H1 (cell line): ENCODE results near the gene WDFY3. TPM values are rescaled to one million over a fixed set of nuclear protein-coding genes. Genes with fewer than 3 reads are reported as not detected.

ENCODE experiments used
- CTCF ChIA-PET: fragments of 300-600 bp; sonication (Branson Sonifier 250); formaldehyde crosslinking; loops from one replicate; lab custom pipeline; 2021; ENCODE audit not compliant: partially characterized antibody; lab: Charles Lee
- POLR2A ChIA-PET: fragments of 300-600 bp; sonication (Branson Sonifier 250); formaldehyde crosslinking; loops from one replicate; lab custom pipeline; 2021; ENCODE audit warnings: inconsistent platforms; ENCODE audit not compliant: partially characterized antibody; lab: Charles Lee
- DNase-seq, 2 experiments: peaks; one replicate each; pipeline versions ENCODE4 v3.0.0 to v3.0.0-alpha.2; 2010 to 2022; ENCODE audit warnings: low spot score in 2 of 2, low read depth in 1 of 2, mixed read lengths in 1 of 2
- FAIRE-seq: peaks from 2 replicates; lab custom pipeline; 2011; peaks lifted over from hg19 to GRCh38; lab: Jason Lieb, UNC
- H2AFZ ChIP-seq: 2 replicates; pipeline ENCODE4 v1.8.1; 2012; ENCODE audit warnings: low read length, inconsistent platforms
- H2AK5ac ChIP-seq: 2 replicates; pipeline ENCODE4 v1.6.1; 2013; ENCODE audit warnings: low read depth, low read length
- H2BK120ac ChIP-seq: replicated peaks from 2 replicates; pipeline ENCODE3; 2013; ENCODE audit warnings: low read depth, low read length, inconsistent platforms
- H2BK12ac ChIP-seq: 2 replicates; pipeline ENCODE4 v1.6.1; 2013; ENCODE audit warnings: low read depth, low read length
- H2BK15ac ChIP-seq: 2 replicates; pipeline ENCODE4 v1.6.1; 2013; ENCODE audit warnings: low read length
- H2BK20ac ChIP-seq: 2 replicates; pipeline ENCODE4 v1.6.1; 2013; ENCODE audit warnings: low read length
- H2BK5ac ChIP-seq: 2 replicates; pipeline ENCODE4 v1.6.1; 2013; ENCODE audit warnings: low read depth, low read length
- H3K14ac ChIP-seq: 2 replicates; pipeline ENCODE4 v1.6.1; 2013; ENCODE audit warnings: inconsistent platforms; ENCODE audit not compliant: insufficient read length
- H3K18ac ChIP-seq: 2 replicates; pipeline ENCODE4 v1.6.1; 2013; ENCODE audit warnings: low read length; ENCODE audit errors: extremely low read depth
- H3K23ac ChIP-seq: 2 replicates; pipeline ENCODE4 v1.6.1; 2013; ENCODE audit warnings: inconsistent platforms; ENCODE audit not compliant: insufficient read length
- H3K23me2 ChIP-seq: 2 replicates; pipeline ENCODE4 v1.6.1; 2013; ENCODE audit warnings: low read depth, low read length
- H3K27ac ChIP-seq: 2 replicates; pipeline ENCODE4 v1.6.1; 2011; ENCODE audit warnings: low read depth, low read length, inconsistent platforms
- H3K27me3 ChIP-seq, 4 experiments: replicated peaks in 1 of 4; 1 replicate in 1 of 4; 2 replicates in 3 of 4; pipeline versions ENCODE4 v1.6.1 to v1.8.1; 2011 to 2013; ENCODE audit warnings: low read length in 3 of 4, mild to moderate bottlenecking in 3 of 4, inconsistent platforms in 2 of 4, mixed read lengths in 2 of 4, moderate library complexity in 1 of 4; ENCODE audit not compliant: control insufficient read depth in 3 of 4, insufficient read depth in 3 of 4; ENCODE audit errors: extremely low read depth in 1 of 4
- H3K36me3 ChIP-seq, 4 experiments: 2 replicates each; pipeline versions ENCODE4 v1.6.1 to v1.8.1; 2011 to 2013; ENCODE audit warnings: mild to moderate bottlenecking in 4 of 4, low read length in 3 of 4, moderate library complexity in 2 of 4, control low read depth in 1 of 4, inconsistent platforms in 1 of 4; ENCODE audit not compliant: insufficient read depth in 4 of 4, control insufficient read depth in 2 of 4
- H3K4ac ChIP-seq: replicated peaks from 2 replicates; pipeline ENCODE3; 2013; ENCODE audit warnings: low read length, low read depth, mixed read lengths, inconsistent platforms; ENCODE audit not compliant: insufficient read length
- H3K4me1 ChIP-seq, 4 experiments: replicated peaks in 1 of 4; 1 replicate in 1 of 4; 2 replicates in 3 of 4; pipeline versions ENCODE4 v1.6.1 to v1.8.1; 2011 to 2013; ENCODE audit warnings: low read length in 3 of 4, inconsistent platforms in 2 of 4, mixed read lengths in 1 of 4; ENCODE audit not compliant: insufficient read depth in 4 of 4, control insufficient read depth in 3 of 4
- H3K4me2 ChIP-seq, 2 experiments: 2 replicates each; pipeline versions ENCODE4 v1.6.1 to v1.8.1; 2011 to 2013; ENCODE audit warnings: low read depth in 2 of 2, low read length in 2 of 2, control low read depth in 1 of 2, inconsistent platforms in 1 of 2, mild to moderate bottlenecking in 1 of 2; ENCODE audit not compliant: insufficient read depth in 1 of 2
- H3K4me3 ChIP-seq, 4 experiments: fragments of 200-600, 300-600 bp in 1 of 4; sonication (generic), shearing (Covaris generic), sonication (Bioruptor Twin) in 1 of 4; 2 replicates each; pipeline versions ENCODE4 v1.5.1 to v1.8.1; 2011 to 2016; ENCODE audit warnings: low read length in 4 of 4, low read depth in 3 of 4, control low read depth in 2 of 4, inconsistent platforms in 2 of 4, mild to moderate bottlenecking in 2 of 4, mixed read lengths in 1 of 4, moderate library complexity in 1 of 4; ENCODE audit not compliant: insufficient read depth in 2 of 4; ENCODE audit errors: extremely low read depth in 1 of 4
- H3K56ac ChIP-seq: replicated peaks from 2 replicates; pipeline ENCODE3; 2013; ENCODE audit warnings: low read depth, mild to moderate bottlenecking, mixed read lengths, low read length, inconsistent platforms; ENCODE audit not compliant: insufficient read length
- H3K79me1 ChIP-seq: 2 replicates; pipeline ENCODE4 v1.6.1; 2013; ENCODE audit warnings: low read depth, low read length, control low read depth
- H3K79me2 ChIP-seq, 2 experiments: 2 replicates each; pipeline versions ENCODE4 v1.6.1 to v1.8.1; 2012 to 2013; ENCODE audit warnings: low read length in 2 of 2, mild to moderate bottlenecking in 2 of 2, inconsistent platforms in 1 of 2; ENCODE audit not compliant: insufficient read depth in 2 of 2, control insufficient read depth in 1 of 2
- H3K9ac ChIP-seq, 4 experiments: replicated peaks in 1 of 4; 1 replicate in 1 of 4; 2 replicates in 3 of 4; pipeline versions ENCODE4 v1.6.1 to v1.8.1; 2011 to 2013; ENCODE audit warnings: low read depth in 3 of 4, low read length in 3 of 4, control low read depth in 2 of 4, mild to moderate bottlenecking in 2 of 4, moderate library complexity in 2 of 4, inconsistent platforms in 1 of 4; ENCODE audit errors: extremely low read depth in 1 of 4
- H3K9me3 ChIP-seq, 2 experiments: 2 replicates each; pipeline versions ENCODE4 v1.6.1 to v1.8.1; 2012 to 2013; ENCODE audit warnings: mild to moderate bottlenecking in 2 of 2, moderate library complexity in 2 of 2, control low read depth in 1 of 2, inconsistent platforms in 1 of 2, low read depth in 1 of 2, low read length in 1 of 2, mixed read lengths in 1 of 2; ENCODE audit not compliant: insufficient read depth in 2 of 2
- H4K20me1 ChIP-seq, 2 experiments: replicated peaks in 1 of 2; 2 replicates each; pipeline versions ENCODE3 to v1.8.1; 2011 to 2013; ENCODE audit warnings: inconsistent platforms in 2 of 2, low read length in 2 of 2, mild to moderate bottlenecking in 1 of 2; ENCODE audit not compliant: insufficient read depth in 2 of 2, control insufficient read depth in 1 of 2
- H4K5ac ChIP-seq: 2 replicates; pipeline ENCODE4 v1.6.1; 2013; ENCODE audit warnings: low read length, low read depth, mixed read lengths, inconsistent platforms; ENCODE audit not compliant: insufficient read length
- H4K8ac ChIP-seq: 2 replicates; pipeline ENCODE4 v1.8.0; 2013; ENCODE audit warnings: mild to moderate bottlenecking, moderate library complexity, low read length, inconsistent platforms; ENCODE audit not compliant: insufficient read depth; ENCODE audit errors: extremely low read depth
- H4K91ac ChIP-seq: replicated peaks from 2 replicates; pipeline ENCODE3; 2013; ENCODE audit warnings: low read length, mixed read lengths, inconsistent platforms; ENCODE audit not compliant: insufficient read length
- CEBPB ChIP-seq: IDR thresholded peaks from 2 replicates; pipeline ENCODE4 v1.6.1; 2012; ENCODE audit warnings: low read depth, low read length
- CTBP2 ChIP-seq: IDR thresholded peaks from 2 replicates; pipeline ENCODE4 v1.7.0; 2011; ENCODE audit warnings: borderline replicate concordance, mild to moderate bottlenecking, moderate library complexity, mixed read lengths, low read length; ENCODE audit not compliant: insufficient read depth, insufficient read length
- HDAC2 ChIP-seq, 2 experiments: fragments of 300-600 bp in 1 of 2; sonication (generic) in 1 of 2; IDR thresholded peaks; 2 replicates each; pipeline ENCODE4 v1.6.1; 2011 to 2012; ENCODE audit warnings: low read depth in 2 of 2, low read length in 2 of 2, mild to moderate bottlenecking in 2 of 2, moderate library complexity in 2 of 2, borderline replicate concordance in 1 of 2, inconsistent platforms in 1 of 2
- JUN ChIP-seq: IDR thresholded peaks from 2 replicates; pipeline ENCODE4 v1.6.1; 2011; ENCODE audit warnings: low read depth, mild to moderate bottlenecking, improper control_type of control experiment, low read length
- KDM4A ChIP-seq: IDR thresholded peaks from one replicate; pipeline ENCODE4 v1.7.1; 2012; ENCODE audit warnings: low read depth, mild to moderate bottlenecking, moderate library complexity, low read length, inconsistent platforms; ENCODE audit not compliant: severe bottlenecking
- RFX5 ChIP-seq: IDR thresholded peaks from 2 replicates; pipeline ENCODE4 v1.6.1; 2011; ENCODE audit warnings: low read depth, low read length, improper control_type of control experiment, borderline replicate concordance
- SIN3A ChIP-seq, 2 experiments: IDR thresholded peaks in 1 of 2; conservative IDR thresholded peaks in 1 of 2; 2 replicates each; pipeline ENCODE4 v1.6.1; 2011 to 2012; ENCODE audit warnings: low read length in 2 of 2, improper control_type of control experiment in 1 of 2, low read depth in 1 of 2, mild to moderate bottlenecking in 1 of 2
- SUZ12 ChIP-seq: fragments of 200-600 bp; sonication (generic); IDR thresholded peaks from 2 replicates; pipeline ENCODE4 v1.6.1; 2012; ENCODE audit warnings: mild to moderate bottlenecking, inconsistent platforms, low read length, moderate library complexity, mixed read lengths
- TAF1 ChIP-seq: IDR thresholded peaks from 2 replicates; pipeline ENCODE4 v1.6.1; 2011; ENCODE audit warnings: mild to moderate bottlenecking, low read depth, low read length
- WGBS, 2 experiments: shearing (Covaris generic) in 1 of 2; methylation state at CpG; one replicate each; pipeline versions ENCODE4 v1.1.6 to v1.1.7; 2013 to 2015; ENCODE audit warnings: low lambda C conversion rate in 2 of 2, mixed read lengths in 2 of 2, inconsistent platforms in 1 of 2, low coverage in 1 of 2, missing lambda C conversion rate in 1 of 2; ENCODE audit not compliant: insufficient replicate concordance in 2 of 2, insufficient coverage in 1 of 2, insufficient read length in 1 of 2; ENCODE audit errors: extremely low coverage in 1 of 2, missing lambda C conversion rate in 1 of 2; 5-methylcytosine and 5-hydroxymethylcytosine counted together
- polyA plus RNA-seq, 7 experiments: library from polyadenylated mRNA; depleted of rRNA in 3 of 7; stranded (reverse) in 5 of 7; unstranded in 2 of 7; fragments of >200 nt in 5 of 7; fragments of 200-250 nt in 2 of 7; gene quantifications; 1 replicate in 5 of 7; 2 replicates in 1 of 7; 4 replicates in 1 of 7; pipeline versions ENCODE4 v1.2.1 to v1.2.3, GENCODE V29; 2011 to 2013; ENCODE audit warnings: missing spikeins in 2 of 7, mixed read lengths in 2 of 7
- total RNA-seq: library from RNA; stranded (reverse); fragmentation: NEBNext Ultra II Directional; extraction: Animal tissue kit (Norgen Biotek cat#: 25700); gene quantifications from 2 replicates; pipeline ENCODE4 v1.2.1, GENCODE V29; 2021
- TF ChIP-seq, protein P1 (sequence below): IDR thresholded peaks from 2 replicates; pipeline ENCODE4 v1.6.1; 2012; ENCODE audit warnings: low read length, inconsistent platforms

WDFY3 gene
- total and polyA plus RNA-seq, 2 of the 8 experiments (the other 6 are each of a cell fraction or from before 2014, with no cell fraction given) = 25.6 to 62.4 TPM

- CTCF ChIA-PET = interaction anchor here (0.5 kb wide), 1 partner anchor 721 kb away, joined by 3 read pairs; no protein-coding TSS in a partner anchor
- Histone ChIP-seq H3K56ac (no peak overlapping the region), H2BK5ac (no peak overlapping the region), H2AFZ (no peak overlapping the region), H3K27ac (no peak overlapping the region), H4K91ac (no peak overlapping the region), H3K14ac (no peak overlapping the region), H2BK20ac (no peak overlapping the region), H3K9me3 (no peaks in the 10 kb centered on the region), H4K20me1 (no peaks in the 10 kb centered on the region), H4K5ac (no peak overlapping the region), H3K79me2 (peaks cover 0 to 9% of the 10 kb centered on the region in 2 experiments; a peak in 2 of 4 replicates), H3K36me3 (no peaks in the 10 kb centered on the region), H3K4me2 (no peak overlapping the region), H2BK12ac (no peak overlapping the region), H3K23ac (no peak overlapping the region), H4K8ac (no peak overlapping the region), H3K79me1 (no peaks in the 10 kb centered on the region), H2BK15ac (no peak overlapping the region), H3K9ac (no peak overlapping the region), H3K27me3 (no peaks in the 10 kb centered on the region), H3K23me2 (no peaks in the 10 kb centered on the region), H3K4ac (no peak overlapping the region), H3K18ac (no peak overlapping the region), H2BK120ac (no peak overlapping the region), H3K4me3 (no peak overlapping the region), H2AK5ac (no peak overlapping the region), H3K4me1 (peaks cover 0 to 3% (median 1%) of the 10 kb centered on the region in 4 experiments; a peak in 1 of 7 replicates)
- 75% methylated on average over 1 of the region's 1 CpG; no CpG with 5 or more reads in 1 of the 2 experiments for WGBS, 2 experiments
- POLR2A ChIA-PET = no interaction called here
- FAIRE-seq = no peak
- DNase-seq = no peak
- TF ChIP-seq SIN3A (conservative IDR thresholded peaks at IDR 0.05 in 1 of 2, IDR thresholded peaks at IDR 0.05 in 1 of 2; ENCODE audit: low read depth in 1 of 2, low read length in 2 of 2) (no peak), HDAC2 (IDR thresholded peaks at IDR 0.05; ENCODE audit: borderline replicate concordance in 1 of 2, low read depth in 2 of 2, low read length in 2 of 2) (no peak), RFX5 (no peak), JUN (no peak), CEBPB (no peak), TAF1 (no peak), CTBP2 (no peak), SUZ12 (no peak), KDM4A (no peak)
- TF ChIP-seq, protein P1, sequence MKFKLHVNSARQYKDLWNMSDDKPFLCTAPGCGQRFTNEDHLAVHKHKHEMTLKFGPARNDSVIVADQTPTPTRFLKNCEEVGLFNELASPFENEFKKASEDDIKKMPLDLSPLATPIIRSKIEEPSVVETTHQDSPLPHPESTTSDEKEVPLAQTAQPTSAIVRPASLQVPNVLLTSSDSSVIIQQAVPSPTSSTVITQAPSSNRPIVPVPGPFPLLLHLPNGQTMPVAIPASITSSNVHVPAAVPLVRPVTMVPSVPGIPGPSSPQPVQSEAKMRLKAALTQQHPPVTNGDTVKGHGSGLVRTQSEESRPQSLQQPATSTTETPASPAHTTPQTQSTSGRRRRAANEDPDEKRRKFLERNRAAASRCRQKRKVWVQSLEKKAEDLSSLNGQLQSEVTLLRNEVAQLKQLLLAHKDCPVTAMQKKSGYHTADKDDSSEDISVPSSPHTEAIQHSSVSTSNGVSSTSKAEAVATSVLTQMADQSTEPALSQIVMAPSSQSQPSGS = no peak
These were observed 88.4 kb downstream of the WDFY3 start for GRCh38 chr4:84878090-84878489.
